Measurements from ENCODE around the gene IFT122.

DNA sequence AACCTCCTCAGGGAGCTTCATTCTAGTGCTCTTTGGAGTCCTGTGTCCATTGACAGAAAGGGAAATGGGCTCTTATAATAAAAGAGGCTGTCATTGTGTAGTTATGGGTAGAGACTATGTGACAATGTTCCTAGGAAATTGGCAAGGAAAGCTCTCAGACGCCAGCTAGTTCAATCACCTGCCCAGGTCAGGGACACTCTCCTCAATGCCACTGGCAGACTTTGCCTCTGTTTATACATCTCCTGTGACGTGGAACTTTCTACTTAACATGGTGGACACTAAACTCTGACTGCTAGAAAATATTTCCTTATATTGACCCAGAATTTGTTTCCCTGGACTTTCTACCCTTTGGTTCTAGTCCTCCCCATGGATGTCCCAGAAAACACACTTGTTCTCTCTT lies 14.4 kb upstream of the IFT122 start:
- TF ChIP-seq, protein P1, sequence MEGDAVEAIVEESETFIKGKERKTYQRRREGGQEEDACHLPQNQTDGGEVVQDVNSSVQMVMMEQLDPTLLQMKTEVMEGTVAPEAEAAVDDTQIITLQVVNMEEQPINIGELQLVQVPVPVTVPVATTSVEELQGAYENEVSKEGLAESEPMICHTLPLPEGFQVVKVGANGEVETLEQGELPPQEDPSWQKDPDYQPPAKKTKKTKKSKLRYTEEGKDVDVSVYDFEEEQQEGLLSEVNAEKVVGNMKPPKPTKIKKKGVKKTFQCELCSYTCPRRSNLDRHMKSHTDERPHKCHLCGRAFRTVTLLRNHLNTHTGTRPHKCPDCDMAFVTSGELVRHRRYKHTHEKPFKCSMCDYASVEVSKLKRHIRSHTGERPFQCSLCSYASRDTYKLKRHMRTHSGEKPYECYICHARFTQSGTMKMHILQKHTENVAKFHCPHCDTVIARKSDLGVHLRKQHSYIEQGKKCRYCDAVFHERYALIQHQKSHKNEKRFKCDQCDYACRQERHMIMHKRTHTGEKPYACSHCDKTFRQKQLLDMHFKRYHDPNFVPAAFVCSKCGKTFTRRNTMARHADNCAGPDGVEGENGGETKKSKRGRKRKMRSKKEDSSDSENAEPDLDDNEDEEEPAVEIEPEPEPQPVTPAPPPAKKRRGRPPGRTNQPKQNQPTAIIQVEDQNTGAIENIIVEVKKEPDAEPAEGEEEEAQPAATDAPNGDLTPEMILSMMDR (IDR thresholded peaks at IDR 0.05) = no peak
- TF ChIP-seq POLR2A (IDR thresholded peaks at IDR 0.05) = no peak
